Skeletal muscle tissue (tissue), 4 donors: ENCODE data around the gene SRXN1. TPM values are rescaled to one million over a fixed set of nuclear protein-coding genes. Genes with fewer than 3 reads are reported as not detected.

ENCODE experiments used
- H3K27ac ChIP-seq: one replicate; pipeline ENCODE4 v1.7.0; 2013; ENCODE audit warnings: mild to moderate bottlenecking, low read depth, low read length, inconsistent platforms
- H3K27me3 ChIP-seq, 3 donors: one replicate each; pipeline ENCODE4 v1.7.0; 2013; ENCODE audit warnings: low read length in 3 of 3; ENCODE audit not compliant: control insufficient read depth in 3 of 3, insufficient read depth in 3 of 3
- H3K36me3 ChIP-seq, 3 donors: one replicate each; pipeline ENCODE4 v1.7.0; 2013; ENCODE audit warnings: low read length in 3 of 3; ENCODE audit not compliant: control insufficient read depth in 3 of 3, insufficient read depth in 3 of 3
- H3K4me1 ChIP-seq, 3 donors: one replicate each; pipeline ENCODE4 v1.7.0; 2013; ENCODE audit warnings: low read length in 3 of 3, mild to moderate bottlenecking in 3 of 3; ENCODE audit not compliant: control insufficient read depth in 3 of 3, insufficient read depth in 3 of 3
- H3K4me3 ChIP-seq, 3 donors: one replicate each; pipeline ENCODE4 v1.7.0; 2013; ENCODE audit warnings: low read length in 3 of 3
- H3K9ac ChIP-seq, 3 donors: one replicate each; pipeline ENCODE4 v1.7.0; 2013; ENCODE audit warnings: low read length in 3 of 3, mild to moderate bottlenecking in 3 of 3, moderate library complexity in 2 of 3, low read depth in 1 of 3
- H3K9me3 ChIP-seq, 3 donors: one replicate each; pipeline ENCODE4 v1.7.0; 2013; ENCODE audit warnings: low read length in 3 of 3; ENCODE audit not compliant: control insufficient read depth in 3 of 3
- total RNA-seq: library from RNA; depleted of rRNA; stranded (reverse); fragments of >200 nt; gene quantifications from one replicate; pipeline ENCODE4 v1.2.3, GENCODE V29; 2014
- donor health status: Osteomylitis.

SRXN1 gene
- total RNA-seq, 1 donor from 2014 or later = 11.0 TPM

DNA sequence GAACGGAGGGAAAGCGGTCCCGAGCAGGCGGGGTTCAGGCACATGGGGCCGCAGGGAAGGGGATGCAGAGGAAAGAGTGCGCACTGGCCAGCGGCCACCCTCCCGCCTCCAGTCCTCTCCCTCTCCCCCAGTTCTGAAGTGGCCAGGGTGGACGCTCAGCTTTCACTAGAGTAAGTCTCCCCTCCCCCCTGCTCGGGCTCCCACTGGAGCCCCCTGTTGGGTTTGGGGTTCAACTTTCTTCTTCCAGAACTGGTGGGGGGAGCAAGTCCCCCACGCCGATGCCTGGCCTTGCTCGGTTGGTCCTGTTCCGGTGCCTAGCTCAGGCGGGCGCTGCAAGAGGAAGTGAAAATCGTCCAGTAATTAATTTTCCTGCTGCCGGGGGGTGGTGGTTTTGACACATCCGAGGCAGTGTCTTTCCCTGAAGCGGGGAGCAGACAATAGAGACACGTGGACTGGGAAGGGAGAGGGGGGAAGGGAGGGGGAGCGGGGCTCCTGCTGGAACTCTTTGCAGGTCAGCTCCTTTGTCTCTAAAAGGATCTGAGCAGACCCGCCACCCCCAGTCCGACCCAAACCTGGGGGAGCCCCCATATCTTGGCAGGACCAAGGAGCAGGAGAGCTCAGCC is 23.4 kb upstream of the SRXN1 start:
- no peaks in the 10 kb centered on the region for H3K36me3 ChIP-seq
- H3K9ac ChIP-seq = no peak overlapping the region
- peaks cover 51 to 77% (median 67%) of the 10 kb centered on the region in 3 donors for H3K27me3 ChIP-seq
- H3K9me3 ChIP-seq = no peaks in the 10 kb centered on the region
- no peak overlapping the region for H3K27ac ChIP-seq
- peak overlapping the region in 2 of 3 donors; percentile 23 to 36 for H3K4me3 ChIP-seq
- H3K4me1 ChIP-seq = peaks cover 8 to 12% (median 8%) of the 10 kb centered on the region in 3 donors

DNA sequence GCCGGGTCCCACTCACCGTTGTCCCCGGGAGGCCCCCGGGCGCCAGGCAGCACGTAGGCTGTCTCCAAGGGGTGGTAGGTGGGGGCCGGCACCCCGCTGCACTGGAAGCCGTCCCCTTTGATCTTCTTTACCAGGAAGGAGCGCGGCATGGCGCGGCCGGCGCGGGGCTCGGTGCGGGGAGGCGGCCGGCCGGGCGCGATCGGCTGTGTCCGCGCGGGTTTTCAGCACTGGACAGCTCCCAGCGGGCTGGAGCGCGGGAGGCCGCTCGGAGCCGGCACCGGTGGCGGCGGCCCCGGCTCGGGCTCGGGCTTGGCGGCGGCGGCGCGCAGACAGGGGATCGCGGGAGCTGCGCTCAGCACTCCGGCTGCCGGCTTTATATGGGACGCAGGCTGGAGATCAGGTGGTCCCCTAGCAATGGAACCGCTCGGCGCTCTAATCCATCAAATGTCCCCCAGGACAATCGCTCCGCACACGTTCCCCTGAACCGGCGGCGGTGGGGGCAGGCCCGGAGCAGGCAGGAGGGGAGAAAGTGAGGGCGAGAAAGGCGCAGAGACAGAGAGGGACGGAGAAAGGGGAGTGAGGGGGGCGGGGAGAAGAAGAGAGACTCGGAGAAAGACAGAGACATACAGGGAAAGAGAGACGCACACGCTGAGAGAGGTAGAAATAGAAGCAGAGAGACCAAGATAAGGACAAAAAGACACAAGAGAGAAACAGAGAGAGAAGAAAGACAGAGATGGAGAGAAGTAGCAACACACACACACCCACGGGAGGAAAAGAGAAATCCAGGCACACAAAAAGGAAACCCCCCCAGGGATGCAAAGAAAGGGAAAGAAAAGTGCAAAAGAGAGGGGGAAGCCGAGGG is 22.7 kb upstream of the SRXN1 start, which contains the start of gene SCRT2:
Gene SCRT2, minus strand, starts transcription at position 350 of the 862 bp plus-strand sequence. Its CDS starts 201 bp downstream, at position 149.
- Histone ChIP-seq H3K36me3 (no peaks in the 10 kb centered on the region), H3K4me1 (peaks cover 8 to 12% (median 8%) of the 10 kb centered on the region in 3 donors), H3K27ac (no peak within 1 kb of the TSS), H3K4me3 (peak within 1 kb of the TSS; percentile 23 to 36 (median 35)), H3K9me3 (no peaks in the 10 kb centered on the region), H3K9ac (no peak within 1 kb of the TSS), H3K27me3 (peaks cover 50 to 75% (median 63%) of the 10 kb centered on the region in 3 donors)

DNA sequence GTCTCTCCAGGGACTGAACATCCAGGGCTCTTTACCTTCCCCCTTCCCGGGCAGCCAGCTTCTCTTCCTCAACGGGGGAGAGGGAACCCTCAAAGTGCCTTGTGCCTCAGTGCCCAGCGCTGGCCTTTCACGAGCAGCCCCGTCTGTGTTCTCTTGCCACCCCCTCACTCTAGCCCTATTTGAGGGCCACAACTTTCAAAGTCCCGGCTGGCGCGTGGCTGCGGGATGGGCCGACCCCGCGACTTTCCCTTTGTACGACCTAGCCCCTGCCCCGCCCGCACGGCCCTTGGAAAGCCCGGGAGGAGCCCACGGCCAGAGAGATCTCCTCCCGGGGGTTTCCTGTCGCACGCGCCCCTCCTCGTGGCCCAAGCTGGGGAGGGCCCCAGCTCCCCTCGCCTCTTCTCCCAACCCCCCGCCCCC is 22.0 kb upstream of the SRXN1 start:
- Histone ChIP-seq H3K9ac (no peak overlapping the region), H3K27ac (no peak overlapping the region), H3K4me1 (peaks cover 8 to 16% (median 10%) of the 10 kb centered on the region in 3 donors), H3K27me3 (peaks cover 50 to 72% (median 63%) of the 10 kb centered on the region in 3 donors), H3K9me3 (no peaks in the 10 kb centered on the region), H3K36me3 (no peaks in the 10 kb centered on the region), H3K4me3 (no peak overlapping the region)

DNA sequence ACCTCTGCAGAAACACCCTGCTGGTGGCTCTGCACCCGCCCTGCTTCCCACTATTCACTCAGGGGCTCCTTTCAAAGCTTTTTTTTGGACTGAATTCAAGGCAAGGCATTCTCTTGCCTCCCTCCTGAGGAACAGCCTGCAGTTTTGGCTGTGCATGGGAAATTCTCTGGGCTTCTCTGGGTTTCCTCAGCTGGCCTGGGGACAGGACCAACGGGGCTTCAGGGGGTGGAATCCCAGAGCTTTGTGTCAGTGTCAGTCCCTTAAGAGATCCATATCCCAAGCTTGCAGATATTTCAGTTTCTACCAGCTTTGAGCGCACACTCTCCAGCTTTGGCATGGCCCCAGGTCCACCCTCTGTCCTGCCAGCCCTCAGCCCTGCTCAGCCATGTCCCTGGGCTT is 20.6 kb upstream of the SRXN1 start:
- H3K9me3 ChIP-seq = no peaks in the 10 kb centered on the region
- no peak overlapping the region for H3K27ac ChIP-seq
- no peaks in the 10 kb centered on the region for H3K36me3 ChIP-seq
- H3K4me1 ChIP-seq = peaks cover 13 to 26% (median 17%) of the 10 kb centered on the region in 3 donors
- H3K9ac ChIP-seq = no peak overlapping the region
- no peak overlapping the region for H3K4me3 ChIP-seq
- peaks cover 42 to 59% (median 51%) of the 10 kb centered on the region in 3 donors for H3K27me3 ChIP-seq

DNA sequence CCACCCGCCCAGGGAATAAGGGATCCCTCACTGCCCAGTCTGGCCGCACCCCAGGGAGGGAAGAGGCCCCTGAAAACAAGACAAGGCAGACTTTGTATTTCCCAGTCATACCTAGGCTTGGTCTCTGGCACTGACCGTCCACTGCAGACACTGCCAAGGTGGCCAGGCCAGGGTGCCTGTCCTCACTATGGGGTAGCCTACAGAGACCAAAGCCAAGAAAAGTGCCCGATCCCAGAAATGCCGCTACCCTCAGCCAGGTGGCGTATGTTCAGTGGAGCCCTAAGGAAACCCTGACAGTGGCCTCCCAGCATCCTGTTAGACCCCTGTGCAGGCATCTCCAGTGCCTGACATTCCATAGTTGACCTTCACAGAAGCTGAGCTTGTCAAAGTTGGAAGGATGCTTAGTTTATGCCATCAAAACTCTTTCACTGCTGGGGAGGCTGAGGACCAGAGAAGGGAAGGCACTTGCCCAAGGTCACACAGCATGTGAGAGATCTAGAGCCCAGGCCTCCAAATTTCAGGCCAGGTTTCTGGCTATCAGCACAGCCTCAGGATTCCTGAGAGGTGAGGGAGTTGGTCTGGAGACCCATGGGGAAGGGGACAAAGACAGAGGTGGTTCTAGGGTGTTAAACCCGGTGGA is 20.1 kb upstream of the SRXN1 start:
- Histone ChIP-seq H3K4me3 (no peak overlapping the region), H3K36me3 (no peaks in the 10 kb centered on the region), H3K9ac (no peak overlapping the region), H3K9me3 (no peaks in the 10 kb centered on the region), H3K4me1 (peaks cover 13 to 26% (median 17%) of the 10 kb centered on the region in 3 donors), H3K27ac (no peak overlapping the region), H3K27me3 (peaks cover 37 to 55% (median 47%) of the 10 kb centered on the region in 3 donors)

DNA sequence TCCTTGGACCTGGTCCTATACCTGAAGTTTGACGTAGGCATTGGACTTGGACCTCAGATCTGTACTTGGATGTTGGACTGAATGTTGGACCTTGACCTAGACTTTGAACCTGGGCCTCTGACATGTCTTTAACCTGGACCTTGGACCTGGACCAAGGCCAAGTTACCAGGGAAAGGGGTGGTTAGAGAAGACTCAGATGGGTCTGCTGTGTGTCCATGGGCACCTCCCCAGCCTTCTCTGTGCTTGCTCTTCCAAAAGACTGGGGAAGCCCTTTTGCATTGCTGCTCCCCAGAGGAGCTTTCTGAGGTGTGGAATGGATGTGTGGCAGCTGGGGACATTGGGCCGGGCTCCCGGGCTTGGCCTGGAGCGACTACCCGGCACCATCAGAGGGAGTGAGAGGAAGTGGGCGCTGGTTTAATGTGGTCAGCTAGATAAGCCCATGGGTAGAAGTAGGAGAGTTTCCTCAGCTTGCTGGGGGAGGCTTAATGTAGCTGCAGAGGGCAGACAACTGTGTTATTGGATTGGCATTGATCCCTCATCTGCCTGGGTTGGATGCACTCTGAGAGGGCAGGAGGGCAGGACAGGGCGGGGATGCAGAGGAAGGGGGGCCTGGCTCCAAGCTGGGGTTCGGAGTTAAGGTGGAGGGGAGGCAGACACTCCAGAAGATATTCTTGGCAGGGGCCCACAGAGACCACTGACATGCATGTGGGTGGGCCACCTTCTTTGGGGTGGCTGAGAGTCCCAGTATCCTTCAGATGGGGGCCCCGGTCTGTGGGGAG is 18.4 kb upstream of the SRXN1 start:
- H3K27me3 ChIP-seq = peaks cover 37 to 44% (median 42%) of the 10 kb centered on the region in 3 donors
- no peaks in the 10 kb centered on the region for H3K36me3 ChIP-seq
- no peak overlapping the region for H3K27ac ChIP-seq
- no peak overlapping the region for H3K9ac ChIP-seq
- peaks cover 13 to 31% (median 22%) of the 10 kb centered on the region in 3 donors for H3K4me1 ChIP-seq
- no peak overlapping the region for H3K4me3 ChIP-seq
- H3K9me3 ChIP-seq = no peaks in the 10 kb centered on the region

DNA sequence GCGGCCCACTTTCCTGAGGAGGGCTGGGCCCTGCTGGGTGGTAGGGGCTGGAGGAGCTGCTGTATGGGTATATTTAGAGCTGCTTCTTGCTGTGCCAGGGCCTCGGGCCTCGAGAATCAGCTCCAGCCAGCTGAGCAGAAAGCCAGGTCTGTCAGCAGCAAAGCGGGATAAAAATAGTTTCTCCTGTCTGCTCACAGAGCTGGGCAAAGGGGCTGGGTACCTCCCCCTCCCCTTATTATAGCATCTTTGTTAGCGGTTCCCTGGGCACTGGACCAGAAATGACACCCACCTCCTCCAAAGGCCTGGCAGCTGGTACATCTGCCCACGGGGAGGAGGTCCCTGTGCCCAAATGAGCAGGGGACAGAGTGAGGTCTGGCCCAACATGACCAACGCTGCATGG is 16.6 kb upstream of the SRXN1 start:
- peaks cover 6 to 23% (median 17%) of the 10 kb centered on the region in 3 donors for H3K4me1 ChIP-seq
- no peaks in the 10 kb centered on the region for H3K36me3 ChIP-seq
- peak overlapping the region in 1 of 3 donors; percentile 16 for H3K9ac ChIP-seq
- H3K27ac ChIP-seq = no peak overlapping the region
- peaks cover 47 to 54% (median 51%) of the 10 kb centered on the region in 3 donors for H3K27me3 ChIP-seq
- no peak overlapping the region for H3K4me3 ChIP-seq
- no peaks in the 10 kb centered on the region for H3K9me3 ChIP-seq

DNA sequence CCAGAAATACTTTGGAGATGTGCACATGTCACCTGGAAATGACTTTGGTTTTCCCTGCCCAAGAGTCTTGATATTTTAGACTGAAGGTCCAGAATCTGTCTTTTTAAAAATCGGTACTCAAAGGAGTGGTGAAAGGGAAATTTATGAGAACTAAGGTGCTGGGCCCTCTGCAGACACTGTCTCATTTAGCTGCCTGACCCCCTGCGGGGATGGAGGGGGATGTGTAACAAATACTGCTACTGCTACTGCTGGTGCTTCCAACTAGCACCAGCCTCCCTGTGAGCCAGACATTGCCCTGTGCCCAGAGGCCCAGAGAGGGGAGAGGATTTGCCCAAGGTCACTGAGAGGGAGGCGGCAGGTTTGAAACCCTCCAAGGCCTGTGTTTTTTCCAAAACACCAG is 15.6 kb upstream of the SRXN1 start:
- no peaks in the 10 kb centered on the region for H3K36me3 ChIP-seq
- peaks cover 6 to 23% (median 19%) of the 10 kb centered on the region in 3 donors for H3K4me1 ChIP-seq
- no peak overlapping the region for H3K4me3 ChIP-seq
- H3K9ac ChIP-seq = no peak overlapping the region
- peaks cover 45 to 53% (median 50%) of the 10 kb centered on the region in 3 donors for H3K27me3 ChIP-seq
- H3K9me3 ChIP-seq = no peaks in the 10 kb centered on the region
- H3K27ac ChIP-seq = no peak overlapping the region

DNA sequence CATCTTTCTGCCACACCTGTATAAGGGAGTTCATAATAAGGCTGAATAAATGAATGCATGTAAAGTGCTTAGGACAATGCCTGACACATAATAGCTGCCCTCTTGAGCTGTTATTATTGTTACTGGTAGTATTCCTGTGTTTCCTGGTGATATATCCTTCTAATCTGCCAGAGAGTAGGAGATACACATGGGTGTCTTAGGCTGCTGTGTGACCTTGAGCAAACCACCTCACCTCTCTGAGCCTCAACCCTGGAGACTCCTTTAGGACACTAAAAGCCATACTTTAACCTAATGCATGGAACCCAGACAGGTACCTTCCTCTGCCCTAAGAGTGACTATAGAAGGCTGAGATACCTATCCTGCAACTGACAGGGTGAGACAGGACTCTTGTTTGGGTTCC is 15.1 kb upstream of the SRXN1 start:
- no peaks in the 10 kb centered on the region for H3K9me3 ChIP-seq
- H3K27me3 ChIP-seq = peaks cover 46 to 53% (median 49%) of the 10 kb centered on the region in 3 donors
- H3K27ac ChIP-seq = no peak overlapping the region
- H3K4me1 ChIP-seq = peaks cover 6 to 23% (median 19%) of the 10 kb centered on the region in 3 donors
- H3K36me3 ChIP-seq = no peaks in the 10 kb centered on the region
- H3K9ac ChIP-seq = no peak overlapping the region
- no peak overlapping the region for H3K4me3 ChIP-seq
